HG02588 (cell line): ENCODE results near the gene ABHD12.

Experiments
- ATAC-seq: cut with Tn5 transposase; IDR thresholded peaks from one replicate; pipeline ENCODE4 v1.9.1; 2021; ENCODE audit warnings: mild to moderate bottlenecking, moderate library complexity; ENCODE audit not compliant: unreplicated experiment

Gene ABHD12

GRCh38 chr20:25382704-25383370 lies 7.8 kb downstream of the ABHD12 start:
- no peak for ATAC-seq

- ATAC-seq, result no peak
Observed at GRCh38 chr20:25380945-25381614, 9.6 kb downstream of the ABHD12 start.

DNA sequence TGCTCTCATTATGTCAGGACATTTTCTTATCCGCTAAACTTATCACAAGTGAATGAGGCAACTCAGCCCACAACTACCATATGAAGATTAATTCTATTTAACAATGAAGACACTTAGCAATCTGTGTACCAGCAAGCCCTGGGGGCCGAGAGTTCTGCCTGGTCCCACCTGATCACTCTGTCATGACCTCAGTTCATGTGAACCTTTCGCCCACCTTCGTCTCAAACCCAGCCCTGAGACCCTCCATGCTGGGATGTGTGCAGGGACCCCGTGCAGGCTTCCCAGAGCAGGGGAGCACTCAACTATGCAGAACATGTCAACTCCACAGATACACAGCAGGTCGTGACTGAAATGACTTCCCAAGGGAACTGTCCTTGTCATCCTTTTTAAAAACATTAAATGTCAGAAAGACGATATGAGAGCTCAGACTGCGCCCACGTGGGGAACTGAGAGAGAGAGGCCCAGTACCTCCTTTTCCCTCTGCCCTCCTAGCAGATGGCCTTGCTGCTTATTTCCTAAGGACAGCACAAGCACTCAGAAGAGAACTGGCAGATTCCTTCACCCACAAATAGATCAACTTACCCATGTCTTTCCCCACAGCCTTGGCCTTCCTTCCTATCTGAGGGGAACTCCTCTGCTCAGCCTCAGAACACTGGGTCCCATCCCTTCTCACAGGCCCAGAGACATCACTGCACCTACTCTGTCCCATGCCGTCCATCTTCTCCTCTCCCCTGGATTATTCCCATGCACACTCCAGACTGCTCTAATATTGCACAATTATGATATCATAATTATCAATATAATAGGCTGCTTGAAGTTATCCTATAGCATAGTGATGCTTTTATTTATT lies 11.5 kb downstream of the ABHD12 start:
- no peak for ATAC-seq

- no peak for ATAC-seq
Observed at GRCh38 chr20:25378189-25378883, 12.3 kb downstream of the ABHD12 start.

GRCh38 chr20:25376886-25377285 lies 13.7 kb downstream of the ABHD12 start:
- ATAC-seq, result no peak

GRCh38 chr20:25376236-25376635 lies 14.4 kb downstream of the ABHD12 start:
- no peak for ATAC-seq

- no peak for ATAC-seq
Observed at GRCh38 chr20:25374842-25375241, 15.8 kb downstream of the ABHD12 start.

DNA sequence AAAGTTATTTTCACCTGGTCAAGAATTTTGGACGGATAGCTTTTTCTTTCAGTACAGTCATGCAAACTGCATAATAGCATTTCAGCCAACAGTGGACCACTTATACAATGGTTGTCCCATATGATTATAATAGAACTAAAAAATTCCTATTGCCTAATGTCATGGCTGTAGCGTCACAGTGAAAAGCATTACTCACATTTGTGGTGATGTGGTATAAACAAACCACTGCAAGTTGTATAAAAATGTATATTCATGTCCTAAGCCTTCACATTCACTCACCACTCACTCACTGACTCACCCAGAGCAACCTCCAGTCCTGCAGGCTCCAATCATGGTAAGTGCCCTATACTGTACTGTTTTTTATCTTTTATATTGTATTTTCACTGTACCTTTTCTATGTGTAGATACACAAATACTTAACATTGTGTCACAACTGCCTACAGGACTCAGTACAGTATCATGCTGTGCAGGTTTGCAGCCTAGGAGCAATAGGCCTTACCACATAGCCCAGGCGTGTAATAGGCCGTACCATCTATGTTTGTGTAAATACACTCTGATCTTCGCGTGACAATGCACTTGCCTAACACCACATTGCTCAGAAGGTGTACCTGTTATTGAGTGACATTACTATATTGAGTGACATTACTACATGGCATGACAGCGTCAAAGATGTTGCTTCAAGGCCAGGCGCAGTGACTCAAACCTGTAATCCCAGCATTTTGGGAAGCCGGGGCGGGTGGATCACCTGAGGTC lies 17.9 kb downstream of the ABHD12 start:
- no peak for ATAC-seq

- no peak for ATAC-seq
Observed at GRCh38 chr20:25369971-25370370, 20.7 kb downstream of the ABHD12 start.

- ATAC-seq, result no peak
Observed at GRCh38 chr20:25369529-25369928, 21.1 kb downstream of the ABHD12 start.

- no peak for ATAC-seq
Observed at GRCh38 chr20:25368976-25369375, 21.7 kb downstream of the ABHD12 start.

DNA sequence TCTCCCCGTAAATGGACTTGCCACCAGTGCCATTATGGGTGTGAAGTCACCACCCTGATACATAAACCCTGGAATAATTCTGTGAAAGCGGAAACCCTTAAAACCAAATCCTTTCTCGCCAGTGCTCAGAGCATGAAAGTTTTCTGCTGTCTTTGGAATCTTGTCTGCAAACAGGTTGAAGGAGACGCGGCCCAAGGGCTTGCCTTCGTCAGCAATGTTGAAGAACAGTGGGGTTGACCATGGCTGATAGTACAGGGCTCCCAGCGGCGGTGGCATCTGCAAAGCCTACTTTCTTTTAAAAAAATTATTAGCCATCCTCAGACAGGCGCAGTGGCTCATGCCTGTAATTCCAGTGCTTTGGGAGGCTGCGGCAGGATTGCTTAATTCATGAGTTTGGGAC lies 22.1 kb downstream of the ABHD12 start:
- no peak for ATAC-seq

GRCh38 chr20:25364879-25365699 lies 25.5 kb downstream of the ABHD12 start:
- no peak for ATAC-seq

- ATAC-seq, result no peak
Observed at GRCh38 chr20:25364180-25364788, 26.4 kb downstream of the ABHD12 start.

- no peak for ATAC-seq
Observed at GRCh38 chr20:25361287-25361683, 29.4 kb downstream of the ABHD12 start.

DNA sequence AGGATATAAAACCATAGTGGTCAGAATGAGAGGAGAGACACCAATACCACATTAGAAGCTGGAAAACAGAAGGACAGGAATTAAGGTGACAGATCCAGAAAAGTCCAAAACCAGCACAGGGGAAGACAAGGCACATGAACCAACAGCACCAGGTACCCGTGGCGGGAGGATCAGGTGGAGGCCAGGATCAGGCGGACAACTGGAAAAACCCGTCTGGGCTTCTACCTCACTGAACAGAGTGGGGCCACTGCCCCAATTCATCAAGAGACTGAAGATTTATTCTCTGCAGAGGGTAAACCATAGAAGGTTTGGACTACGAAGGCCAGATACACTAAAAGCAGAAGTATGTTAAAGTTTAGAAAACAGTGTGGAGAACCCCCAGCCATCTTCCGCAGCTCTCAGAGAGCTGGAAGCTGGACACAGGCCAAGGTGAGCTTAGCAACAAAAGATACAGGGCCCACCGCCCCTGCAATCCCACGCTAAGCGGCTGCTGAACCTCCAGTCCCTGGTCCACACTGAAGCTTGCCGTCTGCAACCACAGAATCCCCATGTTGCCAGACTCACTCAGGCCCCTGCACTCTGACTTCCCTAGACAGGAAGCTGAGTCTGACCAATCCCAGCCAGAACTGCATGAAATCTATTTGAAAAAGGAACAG lies 29.9 kb downstream of the ABHD12 start:
- no peak for ATAC-seq

- no peak for ATAC-seq
Observed at GRCh38 chr20:25356271-25356933, 34.2 kb downstream of the ABHD12 start.

DNA sequence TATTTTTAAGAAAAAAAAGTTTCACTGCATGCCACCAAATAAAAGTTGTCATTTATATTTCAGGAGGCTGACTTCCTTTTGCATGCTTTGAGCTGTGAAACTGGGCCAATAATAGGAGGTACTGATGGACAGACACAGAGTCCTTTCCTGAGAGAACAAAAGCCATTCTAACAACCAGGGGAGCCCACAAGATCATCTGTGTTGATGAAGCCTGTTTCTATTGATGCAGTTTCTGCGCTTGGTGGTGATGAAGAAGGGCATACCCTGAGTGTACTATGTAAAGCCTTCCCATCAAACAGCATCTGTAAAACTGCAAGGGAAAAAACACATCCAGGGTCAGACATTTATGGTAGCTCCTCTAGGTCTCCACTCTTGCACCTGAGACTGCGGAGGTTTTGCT lies 34.8 kb downstream of the ABHD12 start:
- no peak for ATAC-seq
